ENCODE results near the gene COL4A2.

Gene COL4A2

GRCh38 chr13:110306960-110307766 lies at the start of gene COL4A2, which contains the start of gene COL4A1:
COL4A2 (plus strand) TSS chr13:110307284; CDS start chr13:110307904, 620 bp downstream.
COL4A1 (minus strand) TSS chr13:110307157; CDS start chr13:110307027, 130 bp downstream.
- TF ChIP-seq CTCF (IDR thresholded peaks at IDR 0.05; ENCODE audit: borderline replicate concordance, insufficient read depth, low read depth, low read length): no peak
- no peak within 1 kb of the TSS for H3K4me3 ChIP-seq (ENCODE audit: low read depth, low read length)

GRCh38 chr13:110257408-110257807 lies 49.7 kb upstream of the COL4A2 start:
- no peak for TF ChIP-seq CTCF (IDR thresholded peaks at IDR 0.05; ENCODE audit: borderline replicate concordance, insufficient read depth, low read depth, low read length)
- no peak overlapping the region for H3K4me3 ChIP-seq (ENCODE audit: low read depth, low read length)

GRCh38 chr13:110258876-110259631 lies 48.0 kb upstream of the COL4A2 start:
- no peak overlapping the region for H3K4me3 ChIP-seq (ENCODE audit: low read depth, low read length)
- no peak for TF ChIP-seq CTCF (IDR thresholded peaks at IDR 0.05; ENCODE audit: borderline replicate concordance, insufficient read depth, low read depth, low read length)

- H3K4me3 ChIP-seq (ENCODE audit: low read depth, low read length): no peak overlapping the region
- no peak for TF ChIP-seq CTCF (IDR thresholded peaks at IDR 0.05; ENCODE audit: borderline replicate concordance, insufficient read depth, low read depth, low read length)
These were observed 47.4 kb upstream of the COL4A2 start for GRCh38 chr13:110259651-110260050.

GRCh38 chr13:110261166-110262081 lies 45.7 kb upstream of the COL4A2 start:
- no peak for TF ChIP-seq CTCF (IDR thresholded peaks at IDR 0.05; ENCODE audit: borderline replicate concordance, insufficient read depth, low read depth, low read length)
- H3K4me3 ChIP-seq (ENCODE audit: low read depth, low read length): no peak overlapping the region

- H3K4me3 ChIP-seq (ENCODE audit: low read depth, low read length): no peak overlapping the region
- TF ChIP-seq CTCF (IDR thresholded peaks at IDR 0.05; ENCODE audit: borderline replicate concordance, insufficient read depth, low read depth, low read length): no peak
These were observed 45.0 kb upstream of the COL4A2 start for GRCh38 chr13:110262082-110262436.
